Activated T-cell treated with anti-CD3 and anti-CD28 coated beads for 1 hour (primary cell): ENCODE data around the gene LCN2.

Source experiments
- DNase-seq: peaks from one replicate; pipeline ENCODE4 v3.0.0-alpha.2; 2020; ENCODE audit warnings: low read depth

The LCN2 gene

DNA sequence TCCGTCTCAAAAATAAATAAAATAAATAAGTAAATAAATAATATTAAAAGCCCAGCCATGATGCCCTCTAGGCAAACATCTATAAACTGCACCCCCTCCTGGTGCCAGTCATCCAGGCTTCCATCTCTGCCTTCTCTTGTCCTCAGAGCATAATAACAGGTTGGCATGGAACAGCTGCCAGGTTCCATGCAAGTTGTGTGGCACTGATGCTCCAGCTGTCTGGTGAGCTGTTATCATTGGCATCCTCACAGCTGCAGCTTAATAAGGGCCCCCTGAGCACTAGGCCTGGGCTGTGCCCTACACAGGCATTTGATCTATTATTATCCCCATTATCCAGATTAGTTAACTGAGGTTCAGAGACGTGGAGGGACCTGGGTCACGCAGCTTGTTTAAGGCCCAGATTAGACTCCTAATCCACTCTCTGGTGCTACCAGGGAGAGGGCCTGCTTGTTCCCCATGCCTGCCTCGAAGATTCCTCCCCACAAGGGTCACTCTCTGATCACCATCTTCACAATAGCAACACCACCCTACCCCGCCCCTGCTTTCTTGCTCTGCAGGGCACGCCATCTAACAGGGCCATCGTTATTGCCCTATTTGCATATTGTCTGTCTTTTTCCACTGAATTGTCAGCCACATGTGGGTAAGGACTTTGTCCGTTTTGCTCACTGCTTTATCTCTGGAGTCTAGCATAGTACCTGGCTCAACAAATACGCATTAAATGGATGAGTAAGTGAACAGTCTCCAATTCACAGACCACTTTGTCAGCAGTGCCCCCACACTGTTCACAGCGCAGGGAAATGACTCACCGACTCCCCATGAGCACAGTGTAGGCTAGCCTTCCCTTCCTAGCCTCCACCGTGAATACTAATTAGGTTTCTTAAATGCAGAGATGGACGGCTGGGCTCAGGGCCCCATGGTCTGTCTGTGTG, 52.5 kb downstream of the LCN2 start:
- no peak for DNase-seq

DNA sequence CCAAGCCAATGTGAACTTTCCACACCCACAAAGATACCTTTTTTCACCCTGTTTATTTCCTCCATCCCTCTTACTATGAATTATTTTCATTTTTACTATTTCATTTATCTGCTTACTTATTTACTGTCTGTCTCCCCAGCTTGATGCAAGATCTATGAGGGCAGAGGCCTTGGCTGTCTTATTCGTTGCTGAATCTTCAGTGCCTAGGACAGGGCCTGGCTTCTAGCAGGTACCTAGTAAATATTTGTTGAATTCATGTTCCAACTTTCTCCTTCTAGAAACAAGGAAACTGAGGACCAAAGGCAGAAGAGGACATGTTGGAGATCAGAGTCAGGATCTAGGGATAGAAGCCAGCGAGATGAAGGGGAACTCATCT, 53.4 kb downstream of the LCN2 start:
- no peak for DNase-seq
